Endometrial microvascular endothelial cells (primary cell): ENCODE measurements around the gene RSAD2. TPM values are rescaled to one million over a fixed set of nuclear protein-coding genes. Genes with fewer than 3 reads are reported as not detected.

Experiments
- in situ Hi-C: cut with HindIII; loops from 2 replicates; pipeline ENCODE4 v1.10.0; 2017; ENCODE audit warnings: low sequenced_read_pairs, low pct_unique_long_range_greater_than_20kb; ENCODE audit errors: inconsistent ontology term
- total RNA-seq: library from RNA; depleted of rRNA; stranded (reverse); fragments of >200 nt; gene quantifications from one replicate; pipeline ENCODE4 v1.2.3, GENCODE V29; 2015; ENCODE audit errors: inconsistent ontology term

RSAD2 gene
- total RNA-seq, 1 donor from 2014 or later = 5.1 TPM

DNA sequence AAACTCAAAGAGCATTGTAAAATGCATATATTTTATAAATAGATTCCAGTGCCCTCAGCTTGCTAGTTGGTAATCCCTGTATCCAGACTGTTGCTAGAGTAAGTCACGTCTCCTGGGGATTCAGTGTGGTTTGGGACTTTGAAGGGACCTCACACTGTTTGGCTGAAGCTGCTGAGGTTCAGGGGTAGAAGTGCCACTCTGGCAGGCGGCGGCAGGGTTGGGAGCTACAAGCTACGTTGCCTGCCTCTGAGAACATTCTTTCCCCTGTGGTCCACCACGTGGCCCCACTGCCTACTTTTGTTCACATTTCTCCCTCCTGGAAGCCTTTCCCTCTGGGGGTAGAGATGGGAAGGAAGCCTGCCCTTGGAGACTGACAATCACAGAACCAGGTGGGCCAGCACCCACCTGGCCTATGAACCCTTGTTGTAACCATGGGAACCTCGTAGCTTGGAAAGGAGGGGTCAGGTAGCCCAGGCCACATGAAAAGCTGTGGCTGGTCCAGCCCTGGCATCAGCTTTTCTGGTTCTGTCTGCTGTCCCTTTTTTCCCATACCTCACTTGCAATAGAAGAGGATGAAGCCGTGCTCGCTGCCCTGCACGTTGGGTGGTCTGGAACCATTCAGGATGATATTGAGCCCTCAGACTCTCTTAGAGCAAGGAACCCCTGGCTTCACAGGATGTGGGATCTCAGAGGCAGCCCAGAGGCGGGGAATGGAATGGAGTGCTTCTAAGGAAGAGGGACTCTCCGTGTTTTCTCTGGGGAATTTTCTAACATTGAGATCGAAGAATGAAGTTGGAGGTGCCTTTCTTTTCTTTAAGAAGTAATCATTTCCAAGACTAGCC, 42.5 kb downstream of the RSAD2 start:
- in situ Hi-C loops = no loop called here

DNA sequence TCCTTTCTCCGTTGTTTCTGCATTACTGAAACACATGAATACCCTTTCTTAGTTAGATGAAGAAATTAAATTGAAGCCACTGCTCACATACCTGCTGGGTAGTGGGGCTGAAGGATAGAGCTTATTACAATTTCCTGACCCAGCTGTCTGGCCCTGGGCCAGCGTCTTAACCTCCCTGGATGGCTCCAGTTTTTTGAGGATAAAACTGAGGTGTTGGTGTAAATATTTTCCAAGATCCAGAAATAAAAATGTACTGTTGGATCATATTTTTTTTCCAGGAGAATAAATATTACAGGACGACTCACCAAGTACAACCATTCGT, 43.1 kb downstream of the RSAD2 start:
- in situ Hi-C loops = no loop called here

GRCh38 chr2:6921321-6921922, 43.8 kb downstream of the RSAD2 start:
- in situ Hi-C loops = no loop called here

- in situ Hi-C loops = no loop called here
Measured at GRCh38 chr2:6922201-6922656, 44.7 kb downstream of the RSAD2 start.

- in situ Hi-C loops = no loop called here
Measured at GRCh38 chr2:6923319-6923718, 45.7 kb downstream of the RSAD2 start.

GRCh38 chr2:6924101-6924923, 46.7 kb downstream of the RSAD2 start:
- in situ Hi-C loops = no loop called here

DNA sequence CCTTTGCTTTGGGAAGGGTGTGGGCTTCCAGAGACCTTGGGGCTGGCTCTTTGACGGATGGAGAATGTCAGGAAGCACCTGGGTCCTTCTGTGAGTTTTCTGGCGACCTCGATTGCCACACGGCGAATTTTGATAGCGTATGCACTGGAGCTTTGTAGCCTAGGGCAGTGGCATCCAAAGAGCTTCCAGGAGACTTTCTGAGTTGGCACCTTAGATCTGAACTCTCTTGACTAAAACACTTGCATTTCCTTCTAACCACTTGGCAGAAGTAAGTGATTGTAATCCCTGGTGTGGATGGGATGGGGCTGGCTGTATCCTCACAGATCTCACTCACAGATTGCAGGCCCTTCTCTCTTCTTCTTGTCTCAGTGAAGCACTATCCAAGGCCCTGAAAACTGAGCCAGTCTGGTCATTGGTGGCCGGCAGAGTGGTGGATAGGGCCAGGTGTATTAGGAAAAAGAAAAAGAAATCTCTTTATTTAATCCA, 47.4 kb downstream of the RSAD2 start:
- in situ Hi-C loops = no loop called here

- in situ Hi-C loops = no loop called here
Measured at GRCh38 chr2:6926071-6926732, 48.6 kb downstream of the RSAD2 start.

GRCh38 chr2:6927186-6927585, 49.6 kb downstream of the RSAD2 start:
- in situ Hi-C loops = no loop called here

GRCh38 chr2:6927753-6928152, 50.2 kb downstream of the RSAD2 start:
- in situ Hi-C loops = no loop called here

DNA sequence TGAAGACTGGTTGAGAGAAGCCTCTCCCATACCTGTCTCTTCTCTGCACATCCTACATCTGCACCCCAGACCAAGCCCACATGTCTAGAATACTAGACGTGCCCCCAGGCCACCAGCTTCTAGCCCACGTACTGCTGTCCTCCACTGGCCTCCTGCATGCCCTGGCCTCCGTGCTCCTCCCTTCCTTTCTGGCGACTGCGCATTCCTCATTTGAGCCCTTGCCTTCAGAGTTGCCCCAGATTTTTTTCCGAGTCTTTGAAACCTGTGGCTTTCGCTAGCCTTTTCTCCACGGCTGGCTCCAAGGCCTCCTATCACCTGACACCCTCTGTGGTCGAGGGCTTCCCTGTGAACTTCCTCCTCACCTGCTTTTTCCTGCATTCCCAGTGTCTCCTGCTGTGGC, 50.9 kb downstream of the RSAD2 start:
- in situ Hi-C loops = no loop called here

GRCh38 chr2:6929196-6929819, 51.7 kb downstream of the RSAD2 start:
- in situ Hi-C loops = no loop called here

GRCh38 chr2:6930923-6931647, 53.5 kb downstream of the RSAD2 start:
- in situ Hi-C loops = no loop called here

DNA sequence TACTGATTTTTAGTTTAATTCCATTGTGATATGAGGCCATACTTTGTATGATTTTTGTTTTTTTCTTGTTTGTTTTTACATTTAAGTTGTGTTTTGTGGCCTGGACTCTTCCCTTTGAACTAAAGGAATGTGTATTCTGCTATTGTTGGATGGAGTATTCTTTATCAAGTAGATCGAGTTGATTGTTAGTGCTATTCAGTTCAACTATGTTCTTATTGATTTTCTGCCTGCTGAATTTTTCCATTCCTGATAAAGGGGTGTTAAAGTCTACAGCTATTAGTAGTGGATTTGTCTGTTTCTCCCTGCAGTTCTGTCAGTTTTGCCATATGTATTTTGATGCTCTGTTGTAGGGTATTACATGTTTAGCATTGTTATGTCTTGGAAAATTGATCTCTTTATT, 54.2 kb downstream of the RSAD2 start:
- in situ Hi-C loops = no loop called here

DNA sequence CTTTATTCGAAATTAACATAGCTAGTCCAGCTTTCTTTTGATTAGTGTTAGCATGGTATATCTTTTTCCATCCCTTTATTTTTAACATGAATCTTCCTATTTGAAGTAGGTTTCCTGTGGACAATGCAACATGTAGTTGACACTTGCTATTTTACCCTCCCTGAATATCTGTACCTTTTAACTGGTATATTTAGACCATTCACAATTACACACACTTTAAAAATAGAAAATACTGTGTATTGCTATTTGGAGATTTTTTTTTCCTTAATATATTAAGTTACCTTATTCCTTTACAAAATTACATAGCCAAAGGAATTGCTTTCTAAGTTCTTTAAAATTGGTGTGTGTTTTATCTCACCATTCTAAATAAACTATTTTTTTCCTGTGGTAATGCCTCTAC, 54.6 kb downstream of the RSAD2 start:
- in situ Hi-C loops = no loop called here

DNA sequence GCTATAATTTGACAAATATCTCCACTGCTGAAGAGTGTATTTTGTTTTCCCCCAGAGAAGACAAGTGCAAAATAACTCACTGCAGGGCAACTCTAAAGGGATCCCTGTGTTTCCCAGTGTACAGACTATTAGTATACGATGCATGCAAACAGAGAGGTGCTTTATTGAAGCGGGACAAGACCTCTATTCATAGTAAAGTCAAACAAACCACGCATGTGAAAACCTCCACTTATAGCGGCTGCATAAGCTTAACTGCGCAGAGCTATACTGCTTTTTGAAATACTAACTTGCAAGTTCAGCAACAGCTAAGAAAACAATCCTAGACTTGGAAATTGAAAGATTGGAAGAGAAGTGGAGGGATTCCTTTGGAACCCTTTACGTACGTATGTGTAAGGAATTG, 55.3 kb downstream of the RSAD2 start:
- in situ Hi-C loops = no loop called here

DNA sequence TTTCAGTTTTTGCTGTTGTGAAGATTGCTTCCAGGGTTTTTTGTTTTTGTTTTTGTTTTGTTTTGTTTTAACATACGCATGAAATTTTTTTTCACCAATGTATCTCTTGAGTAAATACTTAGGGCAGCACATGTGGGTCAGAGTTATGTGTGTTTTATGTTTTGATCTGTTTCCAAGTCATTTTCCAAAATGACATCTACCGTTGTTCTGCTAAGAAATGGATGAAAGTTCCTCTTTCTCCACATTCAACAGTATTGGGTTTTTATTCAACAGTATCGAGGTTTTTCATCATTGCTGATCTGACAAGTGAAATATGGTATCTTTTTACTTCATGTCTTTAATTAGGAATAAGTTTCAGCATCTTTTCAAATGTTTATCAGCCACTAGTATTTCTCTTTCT, 56.3 kb downstream of the RSAD2 start:
- in situ Hi-C loops = no loop called here

GRCh38 chr2:6934345-6934744, 56.8 kb downstream of the RSAD2 start:
- in situ Hi-C loops = no loop called here
